SK-MEL-5 (cell line): ENCODE results near the gene USH2A. TPM values are rescaled to one million over a fixed set of nuclear protein-coding genes. Genes with fewer than 3 reads are reported as not detected.

Experiments
- DNase-seq: peaks from one replicate; pipeline ENCODE4 v3.0.0-alpha.2; 2016; ENCODE audit warnings: low read depth, low spot score
- in situ Hi-C: cut with HindIII; loops from 2 replicates; pipeline ENCODE4 v1.10.0; 2016; ENCODE audit warnings: low sequenced_read_pairs, high pct_unique_total_duplicates, low pct_unique_long_range_greater_than_20kb
- total RNA-seq: library from RNA; depleted of rRNA; stranded (reverse); fragments of >200 nt; shearing (Covaris generic); gene quantifications from 2 replicates; pipeline ENCODE4 v1.2.3, GENCODE V29; 2014

USH2A gene
- total RNA-seq, 1 experiment from 2014 or later: 0.79 TPM

- in situ Hi-C loops: no loop called here
- DNase-seq: no peak
These were observed 705.4 kb downstream of the USH2A start for GRCh38 chr1:215717677-215718426.

- in situ Hi-C loops: no loop called here
- no peak for DNase-seq
These were observed 712.4 kb downstream of the USH2A start for GRCh38 chr1:215710899-215711225.

GRCh38 chr1:215710036-215710898 lies 713.0 kb downstream of the USH2A start:
- peak; percentile 78 for DNase-seq
- in situ Hi-C loops: no loop called here

- no peak for DNase-seq
- in situ Hi-C loops: no loop called here
These were observed 719.0 kb downstream of the USH2A start for GRCh38 chr1:215704089-215704860.

GRCh38 chr1:215682232-215682631 lies 741.0 kb downstream of the USH2A start:
- in situ Hi-C loops: no loop called here
- DNase-seq: no peak

- DNase-seq: no peak
- in situ Hi-C loops: no loop called here
These were observed 742.2 kb downstream of the USH2A start for GRCh38 chr1:215681041-215681440.

- DNase-seq: no peak
- in situ Hi-C loops: no loop called here
These were observed 744.0 kb downstream of the USH2A start for GRCh38 chr1:215679231-215679630.

GRCh38 chr1:215677112-215677511 lies 746.1 kb downstream of the USH2A start:
- no peak for DNase-seq
- in situ Hi-C loops: no loop called here

- in situ Hi-C loops: no loop called here
These were observed 749.3 kb downstream of the USH2A start for GRCh38 chr1:215673943-215674342.

GRCh38 chr1:215672482-215672881 lies 750.8 kb downstream of the USH2A start:
- DNase-seq: no peak
- in situ Hi-C loops: no loop called here

More at GRCh38 chr1:215673943-215674342, 749.3 kb downstream of the USH2A start:
- DNase-seq: no peak

- in situ Hi-C loops: no loop called here
- DNase-seq: no peak
These were observed 753.3 kb downstream of the USH2A start for GRCh38 chr1:215669806-215670491.

GRCh38 chr1:215667761-215668160 lies 755.5 kb downstream of the USH2A start:
- no peak for DNase-seq
- in situ Hi-C loops: no loop called here

- peak; percentile 76 for DNase-seq
- in situ Hi-C loops: no loop called here
These were observed 758.0 kb downstream of the USH2A start for GRCh38 chr1:215665215-215665614.

GRCh38 chr1:215661033-215661432 lies 762.2 kb downstream of the USH2A start:
- in situ Hi-C loops: no loop called here
- no peak for DNase-seq

- DNase-seq: no peak
- in situ Hi-C loops: no loop called here
These were observed 763.0 kb downstream of the USH2A start for GRCh38 chr1:215660259-215660658.

GRCh38 chr1:215657047-215657446 lies 766.2 kb downstream of the USH2A start:
- no peak for DNase-seq
- in situ Hi-C loops: no loop called here

- in situ Hi-C loops: no loop called here
These were observed 770.9 kb downstream of the USH2A start for GRCh38 chr1:215652371-215652770.

GRCh38 chr1:215651867-215652266 lies 771.4 kb downstream of the USH2A start:
- no peak for DNase-seq
- in situ Hi-C loops: no loop called here

More at GRCh38 chr1:215652371-215652770, 770.9 kb downstream of the USH2A start:
- no peak for DNase-seq
